Fibroblast of the aortic adventitia (primary cell): ENCODE data around the gene ANKRD53. TPM values are rescaled to one million over a fixed set of nuclear protein-coding genes. Genes with fewer than 3 reads are reported as not detected.

Source experiments
- DNase-seq: peaks from one replicate; pipeline ENCODE4 v3.0.0-alpha.2; 2010; ENCODE audit warnings: low read depth
- H3K4me3 ChIP-seq: 2 replicates; pipeline ENCODE4 v1.5.1; 2011; ENCODE audit warnings: low read depth, mild to moderate bottlenecking, control low read depth, low read length, moderate library complexity
- total RNA-seq: library from RNA; depleted of rRNA; stranded (reverse); fragments of >200 nt; gene quantifications from 2 replicates; pipeline ENCODE4 v1.2.3, GENCODE V29; 2012; ENCODE audit warnings: low replicate concordance
- TF ChIP-seq, protein P1 (sequence below): IDR thresholded peaks from 2 replicates; pipeline ENCODE4 v1.5.1; 2011; ENCODE audit warnings: mild to moderate bottlenecking, low read length, control low read depth, inconsistent platforms; ENCODE audit not compliant: insufficient read depth

The ANKRD53 gene
- total RNA-seq, 1 donor, result 1.1 TPM

DNA sequence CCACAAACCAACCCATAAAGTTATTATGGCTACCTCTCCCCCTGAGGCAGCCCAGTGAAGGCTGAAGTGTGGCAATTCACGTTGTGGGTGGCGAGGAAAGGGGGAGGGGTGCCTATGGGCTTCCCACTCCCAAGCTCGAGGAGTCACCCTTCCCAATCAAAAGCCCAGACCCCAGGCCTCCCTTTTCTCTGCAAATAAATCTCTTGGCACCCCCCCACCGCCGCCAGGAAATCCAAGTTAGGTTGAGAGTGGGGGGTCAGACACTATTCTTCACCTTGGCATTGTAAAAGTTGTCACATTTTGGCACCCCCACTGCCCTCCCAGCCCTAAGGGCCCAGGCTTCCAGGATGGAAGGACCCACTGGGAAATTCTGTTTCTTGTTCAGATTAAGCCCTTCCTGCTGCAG is 6.9 kb downstream of the ANKRD53 start:
- no peak overlapping the region for H3K4me3 ChIP-seq
- TF ChIP-seq, protein P1, sequence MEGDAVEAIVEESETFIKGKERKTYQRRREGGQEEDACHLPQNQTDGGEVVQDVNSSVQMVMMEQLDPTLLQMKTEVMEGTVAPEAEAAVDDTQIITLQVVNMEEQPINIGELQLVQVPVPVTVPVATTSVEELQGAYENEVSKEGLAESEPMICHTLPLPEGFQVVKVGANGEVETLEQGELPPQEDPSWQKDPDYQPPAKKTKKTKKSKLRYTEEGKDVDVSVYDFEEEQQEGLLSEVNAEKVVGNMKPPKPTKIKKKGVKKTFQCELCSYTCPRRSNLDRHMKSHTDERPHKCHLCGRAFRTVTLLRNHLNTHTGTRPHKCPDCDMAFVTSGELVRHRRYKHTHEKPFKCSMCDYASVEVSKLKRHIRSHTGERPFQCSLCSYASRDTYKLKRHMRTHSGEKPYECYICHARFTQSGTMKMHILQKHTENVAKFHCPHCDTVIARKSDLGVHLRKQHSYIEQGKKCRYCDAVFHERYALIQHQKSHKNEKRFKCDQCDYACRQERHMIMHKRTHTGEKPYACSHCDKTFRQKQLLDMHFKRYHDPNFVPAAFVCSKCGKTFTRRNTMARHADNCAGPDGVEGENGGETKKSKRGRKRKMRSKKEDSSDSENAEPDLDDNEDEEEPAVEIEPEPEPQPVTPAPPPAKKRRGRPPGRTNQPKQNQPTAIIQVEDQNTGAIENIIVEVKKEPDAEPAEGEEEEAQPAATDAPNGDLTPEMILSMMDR, result no peak
- DNase-seq, result no peak

DNA sequence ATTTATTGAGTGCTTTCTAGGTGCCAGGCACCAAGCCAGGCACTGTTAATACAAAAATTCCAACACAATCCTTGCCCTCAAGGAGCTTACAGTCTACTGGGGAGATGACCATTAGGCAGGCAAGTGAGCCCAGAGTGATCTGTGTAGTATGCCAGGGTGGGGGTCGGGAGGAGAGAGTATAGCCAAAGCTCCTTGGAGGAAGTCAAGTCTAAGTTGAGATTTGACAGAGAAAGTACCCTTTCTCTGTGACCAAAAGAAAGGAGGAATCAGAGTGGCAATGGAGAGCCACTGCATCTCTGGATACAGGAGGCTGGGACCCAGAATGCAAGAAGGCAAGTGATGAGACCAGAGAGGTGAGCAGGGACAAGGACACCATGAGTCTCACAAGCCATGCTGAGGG is 7.5 kb downstream of the ANKRD53 start:
- TF ChIP-seq, protein P1, result no peak
- no peak overlapping the region for H3K4me3 ChIP-seq
- DNase-seq, result no peak

DNA sequence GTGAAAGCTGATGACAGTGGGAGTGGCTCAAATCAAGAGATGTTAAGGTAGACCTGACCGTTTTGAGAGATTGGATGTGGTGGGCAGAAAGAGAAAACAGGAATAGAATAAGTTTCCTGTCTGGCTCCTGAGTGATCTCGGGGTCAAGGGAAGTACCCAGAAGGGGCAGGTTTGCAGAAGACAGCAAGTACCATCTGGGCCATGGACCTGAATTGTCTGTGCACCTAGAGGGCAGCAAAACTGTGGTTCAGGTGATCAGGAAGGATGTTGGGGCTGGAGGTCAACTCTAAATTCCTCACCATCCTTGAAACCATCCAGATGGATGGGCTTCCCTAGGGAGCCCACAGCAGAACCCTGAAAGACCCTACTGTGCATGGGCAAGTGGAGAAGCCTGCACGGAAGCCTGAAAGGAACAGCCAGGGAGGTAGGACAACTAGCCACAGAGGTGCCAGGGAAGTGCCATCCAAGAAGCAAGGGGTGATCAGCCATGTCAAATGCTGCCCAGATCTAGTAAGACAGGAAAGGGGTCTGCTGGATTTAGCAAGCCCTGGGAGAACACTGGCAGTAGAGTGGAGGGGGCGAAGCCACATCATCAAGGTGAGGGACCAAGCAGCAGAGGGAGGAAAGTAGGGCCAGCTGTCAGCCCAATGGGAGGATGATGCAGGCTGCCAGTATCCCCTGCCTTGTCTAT is 8.2 kb downstream of the ANKRD53 start:
- no peak for DNase-seq
- TF ChIP-seq, protein P1, result no peak
- H3K4me3 ChIP-seq, result no peak overlapping the region

DNA sequence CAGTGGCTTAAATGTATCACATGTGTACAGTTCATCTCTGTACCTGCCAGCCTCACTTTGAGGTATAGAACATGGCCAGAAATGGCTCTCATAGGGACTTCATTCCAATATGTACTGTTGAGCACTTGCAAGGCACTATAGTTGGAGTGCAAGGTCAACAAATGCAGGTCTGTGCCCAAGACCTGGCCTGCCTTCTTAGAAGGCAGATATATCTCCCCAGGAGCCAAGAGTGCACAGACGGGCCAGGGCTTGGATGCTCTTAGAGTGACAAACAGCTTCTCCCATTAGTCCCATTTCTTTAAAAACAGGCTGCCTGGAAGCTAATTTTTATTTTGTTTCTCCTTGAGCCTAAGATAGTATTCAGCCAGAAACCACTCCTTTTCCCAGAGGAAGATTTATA is 9.0 kb downstream of the ANKRD53 start:
- TF ChIP-seq, protein P1, result no peak
- DNase-seq, result no peak

DNA sequence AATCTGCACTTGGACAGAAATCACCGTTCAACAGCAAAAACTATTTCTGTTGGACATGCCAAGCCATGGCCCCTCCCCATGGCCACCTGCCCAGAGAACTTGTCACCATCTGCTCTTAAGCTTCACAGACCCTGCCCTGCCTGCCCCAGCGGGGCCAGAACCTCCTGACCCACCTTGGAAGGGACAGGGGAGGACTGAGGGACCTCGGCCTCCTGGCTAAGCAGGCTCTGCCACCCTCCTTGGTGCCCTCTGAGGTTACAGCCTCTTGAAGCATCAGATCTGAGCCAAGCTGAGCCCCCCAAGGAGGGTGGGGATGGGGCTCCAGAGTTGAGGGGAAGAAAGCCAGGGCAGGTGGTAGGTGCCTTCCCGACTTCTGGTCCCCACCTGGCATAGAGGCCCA is 9.7 kb downstream of the ANKRD53 start:
- peak; percentile 30 for DNase-seq
- TF ChIP-seq, protein P1, result no peak
- H3K4me3 ChIP-seq, result no peak overlapping the region

More for the DNA sequence above, 9.0 kb downstream of the ANKRD53 start:
- H3K4me3 ChIP-seq, result no peak overlapping the region

DNA sequence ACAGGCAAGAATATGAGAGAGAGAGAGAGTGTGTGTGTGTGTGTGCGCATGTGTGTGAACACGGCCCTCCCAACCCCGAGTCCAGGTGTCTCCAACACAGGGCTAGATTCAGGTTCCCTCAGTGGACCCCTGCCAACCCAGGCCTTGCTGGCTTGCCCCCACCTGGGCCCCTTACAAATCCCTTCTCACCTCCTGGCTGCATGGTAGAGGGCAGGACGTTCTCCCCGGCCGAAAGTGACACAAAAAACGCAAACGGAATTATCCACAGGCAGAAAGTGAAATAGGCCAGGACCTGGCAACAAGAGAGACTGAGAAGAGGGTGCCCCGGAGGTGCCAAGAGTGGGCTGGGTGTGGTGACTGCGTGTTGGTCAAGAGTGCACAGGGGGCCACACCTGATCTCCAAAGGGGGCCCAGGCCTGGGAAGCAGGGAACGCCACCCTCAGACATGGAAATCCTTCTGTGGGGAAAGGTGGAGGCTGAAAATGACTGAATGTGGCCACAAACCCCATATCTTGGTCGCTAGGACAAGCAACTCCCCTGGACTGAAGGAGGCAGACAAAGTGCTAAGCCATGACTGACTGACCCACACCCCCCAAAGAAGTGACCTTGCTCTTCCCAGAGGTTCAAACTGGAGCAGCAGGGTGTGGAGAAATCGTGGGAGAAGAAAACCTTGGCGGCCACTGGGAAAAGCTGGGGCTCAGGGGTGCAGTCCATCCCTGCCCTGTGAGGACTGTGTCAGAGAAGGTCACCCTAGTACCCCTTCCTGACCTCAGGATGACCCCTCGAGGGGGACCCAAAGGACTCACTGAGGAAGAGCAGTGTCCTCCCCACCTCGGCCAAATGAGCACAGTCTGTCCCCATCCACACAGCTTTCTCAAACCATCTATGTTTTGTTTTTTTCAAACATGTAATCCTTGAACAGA is 10.6 kb downstream of the ANKRD53 start:
- TF ChIP-seq, protein P1, result no peak

More for the DNA sequence above, 10.6 kb downstream of the ANKRD53 start:
- H3K4me3 ChIP-seq, result no peak overlapping the region
- no peak for DNase-seq
